H1 (cell line): ENCODE data around the gene HOXD11. TPM values are rescaled to one million over a fixed set of nuclear protein-coding genes. Genes with fewer than 3 reads are reported as not detected.
A peak's percentile ranks its signal among the peaks of the same experiment; 100 is the strongest.

Experiments
- CBX5 ChIP-seq: fragments of 300-800, 300-1000 bp; sonication (generic); IDR thresholded peaks from 2 replicates; pipeline ENCODE4 v1.7.1; 2016; ENCODE audit warnings: antibody characterized with exemption, low read length, low read depth
- CEBPB ChIP-seq: IDR thresholded peaks from 2 replicates; pipeline ENCODE4 v1.6.1; 2012; ENCODE audit warnings: low read depth, low read length
- E2F6 ChIP-seq: IDR thresholded peaks from 2 replicates; pipeline ENCODE4 v1.6.1; 2012; ENCODE audit warnings: inconsistent platforms
- EP300 ChIP-seq, 2 experiments: IDR thresholded peaks; 1 replicate in 1 of 2; 2 replicates in 1 of 2; pipeline ENCODE4 v1.6.1; 2011 to 2012; ENCODE audit warnings: low read depth in 2 of 2, low read length in 2 of 2, mild to moderate bottlenecking in 2 of 2, borderline replicate concordance in 1 of 2, inconsistent platforms in 1 of 2, moderate library complexity in 1 of 2
- EZH2 ChIP-seq: fragments of 200-600 bp; sonication (generic); IDR thresholded peaks from 2 replicates; pipeline ENCODE4 v1.7.1; 2012; ENCODE audit warnings: low read depth, mild to moderate bottlenecking, moderate library complexity, low read length, inconsistent platforms; ENCODE audit not compliant: severe bottlenecking
- HDAC2 ChIP-seq, 2 experiments: fragments of 300-600 bp in 1 of 2; sonication (generic) in 1 of 2; IDR thresholded peaks; 2 replicates each; pipeline ENCODE4 v1.6.1; 2011 to 2012; ENCODE audit warnings: low read depth in 2 of 2, low read length in 2 of 2, mild to moderate bottlenecking in 2 of 2, moderate library complexity in 2 of 2, borderline replicate concordance in 1 of 2, inconsistent platforms in 1 of 2
- HDAC6 ChIP-seq: IDR thresholded peaks from one replicate; pipeline ENCODE4 v1.7.1; 2012; ENCODE audit warnings: low read depth, mild to moderate bottlenecking, inconsistent platforms, low read length, moderate library complexity
- KDM4A ChIP-seq: IDR thresholded peaks from one replicate; pipeline ENCODE4 v1.7.1; 2012; ENCODE audit warnings: low read depth, mild to moderate bottlenecking, moderate library complexity, low read length, inconsistent platforms; ENCODE audit not compliant: severe bottlenecking
- NANOG ChIP-seq: IDR thresholded peaks from 2 replicates; pipeline ENCODE4 v1.6.1; 2011; ENCODE audit warnings: low read length, low read depth, mild to moderate bottlenecking, inconsistent platforms; ENCODE audit not compliant: insufficient read depth, poor library complexity, severe bottlenecking
- RFX5 ChIP-seq: IDR thresholded peaks from 2 replicates; pipeline ENCODE4 v1.6.1; 2011; ENCODE audit warnings: low read depth, low read length, improper control_type of control experiment, borderline replicate concordance
- RNF2 ChIP-seq: fragments of 200-900, 300-1000 bp; sonication (generic); IDR thresholded peaks from 2 replicates; pipeline ENCODE4 v1.7.1; 2016; ENCODE audit warnings: borderline replicate concordance, low read depth, mild to moderate bottlenecking, antibody characterized with exemption, low read length; ENCODE audit not compliant: poor library complexity, severe bottlenecking; ENCODE audit errors: missing control alignments
- SAP30 ChIP-seq: fragments of 300-600 bp; sonication (generic); IDR thresholded peaks from 2 replicates; pipeline ENCODE4 v1.7.1; 2012; ENCODE audit warnings: low read length, moderate library complexity, mild to moderate bottlenecking, inconsistent platforms; ENCODE audit not compliant: insufficient read depth, insufficient replicate concordance
- SIN3A ChIP-seq, 2 experiments: IDR thresholded peaks in 1 of 2; conservative IDR thresholded peaks in 1 of 2; 2 replicates each; pipeline ENCODE4 v1.6.1; 2011 to 2012; ENCODE audit warnings: low read length in 2 of 2, improper control_type of control experiment in 1 of 2, low read depth in 1 of 2, mild to moderate bottlenecking in 1 of 2
- SUZ12 ChIP-seq: fragments of 200-600 bp; sonication (generic); IDR thresholded peaks from 2 replicates; pipeline ENCODE4 v1.6.1; 2012; ENCODE audit warnings: mild to moderate bottlenecking, inconsistent platforms, low read length, moderate library complexity, mixed read lengths
- TAF7 ChIP-seq: optimal IDR thresholded peaks from 2 replicates; pipeline ENCODE3; 2011; ENCODE audit warnings: low read depth, mild to moderate bottlenecking, inconsistent platforms, low read length, moderate library complexity, borderline replicate concordance
- TEAD4 ChIP-seq: IDR thresholded peaks from 2 replicates; pipeline ENCODE4 v1.6.1; 2012; ENCODE audit warnings: low read depth, low read length, inconsistent platforms, mixed read lengths
- USF2 ChIP-seq: IDR thresholded peaks from 2 replicates; pipeline ENCODE4 v1.6.1; 2011; ENCODE audit warnings: low read length, improper control_type of control experiment
- polyA plus RNA-seq, 7 experiments: library from polyadenylated mRNA; depleted of rRNA in 3 of 7; stranded (reverse) in 5 of 7; unstranded in 2 of 7; fragments of >200 nt in 5 of 7; fragments of 200-250 nt in 2 of 7; gene quantifications; 1 replicate in 5 of 7; 2 replicates in 1 of 7; 4 replicates in 1 of 7; pipeline versions ENCODE4 v1.2.1 to v1.2.3, GENCODE V29; 2011 to 2013; ENCODE audit warnings: missing spikeins in 2 of 7, mixed read lengths in 2 of 7
- total RNA-seq: library from RNA; stranded (reverse); fragmentation: NEBNext Ultra II Directional; extraction: Animal tissue kit (Norgen Biotek cat#: 25700); gene quantifications from 2 replicates; pipeline ENCODE4 v1.2.1, GENCODE V29; 2021

HOXD11 gene
- total and polyA plus RNA-seq, 2 of the 8 experiments (the other 6 are each of a cell fraction or from before 2014, with no cell fraction given): not detected

- TF ChIP-seq SAP30: no peak
- TF ChIP-seq EZH2: peak; percentile 89
- no peak for TF ChIP-seq KDM4A
- no peak for TF ChIP-seq HDAC2 (IDR thresholded peaks at IDR 0.05; ENCODE audit: borderline replicate concordance in 1 of 2, low read depth in 2 of 2, low read length in 2 of 2)
- no peak for TF ChIP-seq USF2
- TF ChIP-seq CBX5: no peak
- TF ChIP-seq E2F6: no peak
- TF ChIP-seq NANOG: no peak
- no peak for TF ChIP-seq TEAD4
- TF ChIP-seq RNF2: peak; percentile 91
- no peak for TF ChIP-seq CEBPB
- TF ChIP-seq SIN3A (conservative IDR thresholded peaks at IDR 0.05 in 1 of 2, IDR thresholded peaks at IDR 0.05 in 1 of 2; ENCODE audit: low read depth in 1 of 2, low read length in 2 of 2): no peak
- TF ChIP-seq TAF7: no peak
- TF ChIP-seq HDAC6: no peak
- TF ChIP-seq RFX5: no peak
- no peak for TF ChIP-seq EP300 (IDR thresholded peaks at IDR 0.05; ENCODE audit: borderline replicate concordance in 1 of 2, low read depth in 2 of 2, low read length in 2 of 2)
- peak; percentile 28; the same call in 1 of the 2 replicates for TF ChIP-seq SUZ12
- TF ChIP-seq, all 59 proteins: peak for 4
Observed at GRCh38 chr2:176130957-176131847, 24.1 kb downstream of the HOXD11 start (continued).
